Stimulated activated CD4-positive, alpha-beta T cell treated with anti-CD3 and anti-CD28 coated beads, TNF-alpha, amount 100 ng/mL, for 48 hours (primary cell): ENCODE measurements around the gene BNIP5.

Source experiments
- DNase-seq, 3 donors: peaks; one replicate each; pipeline ENCODE4 v3.0.0-alpha.2; 2020; ENCODE audit warnings: low read depth in 3 of 3

BNIP5 gene

DNA sequence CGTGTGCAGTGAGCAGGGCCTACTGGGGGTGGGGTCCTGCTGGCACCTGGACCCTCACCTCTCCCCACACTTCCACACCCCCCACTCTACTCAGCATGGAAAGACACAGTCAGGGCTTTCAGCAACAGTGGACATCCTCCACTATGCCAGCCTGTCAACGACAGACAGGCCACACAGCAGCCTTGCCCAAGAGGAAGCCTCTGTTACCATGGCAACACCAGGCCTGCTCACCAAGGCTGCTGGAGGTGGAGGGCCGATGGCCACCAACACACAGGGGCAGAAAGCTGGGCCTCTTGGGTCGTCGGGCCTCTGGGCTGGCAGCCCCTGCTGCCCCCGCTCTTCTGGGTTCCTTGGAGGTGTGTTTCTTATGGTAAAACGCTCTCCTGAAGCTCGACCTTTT lies 13.6 kb downstream of the BNIP5 start:
- DNase-seq = no peak

- DNase-seq = no peak
Measured at GRCh38 chr6:36322591-36322990, 14.1 kb downstream of the BNIP5 start.

GRCh38 chr6:36320475-36320874 lies 16.2 kb downstream of the BNIP5 start:
- DNase-seq = no peak

GRCh38 chr6:36319821-36320220 lies 16.9 kb downstream of the BNIP5 start:
- DNase-seq = no peak

DNA sequence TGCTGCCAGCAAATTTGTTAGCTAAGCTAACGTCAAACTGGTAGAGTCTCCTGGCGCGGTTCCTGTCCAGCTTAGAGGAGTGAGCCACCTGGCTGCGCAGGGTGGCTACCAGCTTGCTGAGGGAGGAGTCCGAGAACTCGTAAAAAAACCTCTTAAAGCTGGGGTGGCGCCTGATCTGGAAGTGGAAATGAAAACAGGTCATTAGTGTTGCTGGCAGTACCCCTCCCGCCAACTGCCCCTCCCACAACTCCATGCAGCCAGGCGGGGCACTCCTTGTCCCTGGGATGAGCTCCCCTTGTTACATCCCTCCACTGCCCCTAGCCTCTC lies 17.3 kb downstream of the BNIP5 start:
- no peak for DNase-seq

DNA sequence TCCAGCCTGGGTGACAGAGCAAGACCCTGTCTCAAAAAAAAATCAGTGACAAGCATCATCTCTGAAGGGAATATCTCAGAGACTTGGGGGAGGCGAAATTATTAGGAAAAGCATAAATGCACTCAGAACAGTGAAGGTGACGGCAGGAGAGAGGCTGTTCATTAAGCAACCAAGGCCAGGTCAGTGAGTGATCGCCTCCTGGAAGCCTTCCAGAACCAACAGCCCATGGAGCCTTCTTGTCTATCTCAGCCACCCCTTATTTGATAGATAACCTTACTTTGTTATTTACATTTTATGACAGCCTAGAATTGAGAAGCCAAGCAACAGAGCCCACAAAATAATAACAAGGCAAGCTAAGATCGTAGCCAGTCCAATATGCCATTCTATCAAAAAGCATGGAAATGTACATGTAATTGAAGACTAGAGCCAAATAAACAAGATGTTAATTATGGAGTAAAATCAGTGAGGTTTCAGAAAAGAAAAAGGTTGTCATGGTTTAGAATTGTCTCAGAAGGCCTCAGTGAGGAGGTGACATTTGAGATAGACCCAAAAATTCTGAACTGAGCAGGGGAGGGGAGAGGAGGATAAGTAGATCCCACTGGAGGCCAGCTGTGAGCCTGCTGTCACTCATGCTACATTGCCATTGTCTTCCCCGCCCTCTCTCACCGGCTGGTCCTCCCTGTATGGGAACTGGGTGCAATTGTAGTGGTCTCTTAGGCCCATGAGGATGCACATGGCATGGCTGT lies 17.8 kb downstream of the BNIP5 start:
- DNase-seq = no peak

- DNase-seq = no peak
Measured at GRCh38 chr6:36317623-36318022, 19.1 kb downstream of the BNIP5 start.

DNA sequence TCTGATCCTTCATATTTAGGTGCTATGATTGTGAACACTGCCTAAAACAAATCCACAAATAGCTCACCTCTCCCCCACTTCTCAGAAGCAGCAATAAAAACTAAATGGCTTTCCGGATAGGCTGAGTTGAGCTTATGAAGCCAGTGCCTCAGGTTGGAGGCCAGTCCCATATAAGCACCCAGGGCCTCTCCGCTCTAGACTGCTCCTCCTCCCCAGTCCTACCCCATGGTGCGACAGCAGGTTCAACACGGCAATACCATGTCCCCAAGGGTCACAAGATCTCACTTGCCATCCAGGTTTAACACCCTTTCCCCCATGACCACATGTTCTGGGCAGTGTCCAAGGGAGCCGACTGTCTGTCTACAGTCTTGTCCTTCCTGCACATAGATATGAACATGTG lies 20.8 kb downstream of the BNIP5 start:
- no peak for DNase-seq

DNA sequence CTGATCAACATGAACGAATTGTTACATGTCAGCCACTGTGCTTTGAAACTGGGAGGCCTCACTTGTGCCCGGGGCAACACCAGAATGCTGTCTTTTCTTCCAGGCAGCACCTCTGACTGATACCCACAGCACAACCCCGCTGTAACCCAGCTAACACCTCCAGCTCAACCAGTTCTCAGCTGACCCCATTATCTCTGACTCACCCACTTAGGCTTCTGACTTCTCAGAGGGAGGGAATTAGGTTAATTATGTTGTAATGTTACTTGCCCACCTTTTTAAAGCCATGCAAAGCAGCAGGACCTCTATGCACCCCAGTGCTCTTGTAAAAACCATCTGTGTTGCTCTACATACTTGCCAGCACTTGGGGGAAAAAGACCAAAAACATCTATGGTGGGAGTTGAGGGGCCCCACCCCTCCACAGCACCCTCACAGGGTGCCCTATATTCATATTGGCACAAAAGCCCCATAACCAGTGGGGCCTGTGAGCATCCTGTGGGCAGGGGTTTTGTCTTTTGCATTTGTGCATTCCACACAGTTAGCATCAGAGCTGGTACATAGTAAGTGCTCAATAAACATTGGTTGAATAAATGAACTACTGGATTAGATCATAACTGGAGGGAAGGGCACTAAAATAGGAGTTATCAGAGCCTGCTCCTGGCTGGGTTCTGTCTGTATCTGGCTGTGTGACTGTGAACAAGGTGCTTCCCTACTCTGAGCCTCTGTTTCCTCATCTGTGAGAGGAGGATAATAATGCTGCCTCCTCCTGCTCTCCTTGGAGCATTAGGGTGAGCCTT lies 22.3 kb downstream of the BNIP5 start:
- DNase-seq = no peak

- DNase-seq = no peak
Measured at GRCh38 chr6:36313649-36313936, 23.1 kb downstream of the BNIP5 start.

GRCh38 chr6:36312854-36313648 lies 23.6 kb downstream of the BNIP5 start:
- DNase-seq = no peak

- DNase-seq = no peak
Measured at GRCh38 chr6:36309900-36310299, 26.8 kb downstream of the BNIP5 start.

GRCh38 chr6:36309203-36309602 lies 27.5 kb downstream of the BNIP5 start:
- no peak for DNase-seq

GRCh38 chr6:36308514-36308913 lies 28.2 kb downstream of the BNIP5 start:
- DNase-seq = no peak

- DNase-seq = no peak
Measured at GRCh38 chr6:36306375-36306774, 30.3 kb downstream of the BNIP5 start.

- no peak for DNase-seq
Measured at GRCh38 chr6:36305885-36306284, 30.8 kb downstream of the BNIP5 start.

DNA sequence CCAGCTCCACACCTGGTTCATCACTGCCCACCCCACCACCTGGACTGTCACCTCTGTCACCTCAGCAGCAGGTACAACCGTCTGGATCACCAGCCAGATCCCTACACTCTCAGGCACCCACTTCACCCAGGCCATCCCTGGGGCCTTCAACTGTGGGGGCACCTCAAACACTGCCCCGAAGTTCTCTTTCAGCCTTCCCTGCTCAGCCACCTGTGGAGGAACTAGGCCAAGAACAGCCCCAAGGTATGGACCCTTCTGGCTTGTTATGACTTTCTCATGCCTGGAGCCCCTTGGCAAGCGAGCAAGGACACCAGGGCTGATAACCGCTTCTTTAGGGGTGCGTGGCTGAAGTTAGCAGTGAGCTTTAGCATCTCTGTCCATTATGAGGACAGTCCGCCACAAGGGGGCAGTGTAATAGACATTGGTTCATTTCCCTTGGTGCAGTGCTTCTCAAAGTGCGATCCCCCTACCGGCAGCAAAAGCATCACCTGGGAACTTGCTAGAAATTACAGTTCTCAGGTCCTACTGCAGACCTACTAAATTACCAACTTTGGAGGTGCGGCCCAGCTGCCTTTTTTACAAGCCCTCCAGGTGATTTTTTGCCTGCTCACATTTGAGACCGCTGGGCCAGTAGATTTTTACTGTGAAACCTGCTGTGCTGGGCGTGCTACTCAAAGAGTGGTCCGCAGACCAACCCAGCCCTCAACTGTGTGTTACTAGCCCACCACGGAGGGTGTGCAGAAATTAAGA lies 34.3 kb downstream of the BNIP5 start:
- DNase-seq = peak; percentile 83 to 97 (median 94)

DNA sequence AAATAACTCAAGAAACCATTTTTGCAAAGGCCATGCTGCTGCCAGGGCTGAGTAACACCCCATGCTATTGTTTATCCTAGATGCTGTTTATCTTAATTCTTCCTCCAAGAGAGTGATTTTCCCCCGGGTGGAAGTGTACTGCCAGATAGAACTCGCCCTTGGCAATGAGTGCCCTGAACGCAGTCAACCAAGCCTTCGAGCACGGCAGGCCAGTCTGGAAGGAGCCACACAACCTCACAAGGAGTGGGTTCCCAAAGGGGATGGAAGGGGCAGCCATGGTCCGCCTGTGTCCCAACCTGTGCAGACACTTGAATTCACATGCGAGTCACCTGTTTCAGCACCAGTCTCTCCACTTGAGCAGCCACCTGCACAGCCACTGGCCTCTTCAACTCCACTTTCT lies 34.9 kb downstream of the BNIP5 start:
- DNase-seq = no peak

DNA sequence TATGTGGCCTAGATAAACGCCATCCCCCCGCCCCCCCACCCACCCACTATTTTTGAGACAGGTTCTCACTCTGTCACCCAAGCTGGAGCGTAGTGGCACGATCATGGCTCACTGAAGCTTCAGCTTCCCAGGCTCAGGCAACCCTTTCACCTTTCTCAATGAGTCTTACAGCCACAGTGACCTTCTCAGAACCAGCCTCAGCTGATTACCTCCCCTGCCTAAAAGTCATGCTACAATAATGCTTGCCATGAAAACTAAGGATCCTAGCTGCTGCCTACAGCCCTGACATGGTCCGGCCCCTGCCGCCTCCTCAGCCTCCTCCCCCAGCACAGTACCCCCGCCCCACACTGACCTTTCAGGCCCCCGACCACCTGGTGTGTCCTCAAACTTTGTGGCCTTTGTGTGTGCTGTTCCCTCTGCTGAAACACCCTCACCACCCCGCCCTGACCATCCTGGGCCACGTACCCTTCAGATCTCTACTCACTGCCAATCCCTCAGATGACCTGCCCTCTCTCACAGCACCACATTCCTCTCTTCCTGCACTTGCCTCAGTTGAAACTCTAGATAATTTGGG lies 35.5 kb downstream of the BNIP5 start:
- DNase-seq = no peak

DNA sequence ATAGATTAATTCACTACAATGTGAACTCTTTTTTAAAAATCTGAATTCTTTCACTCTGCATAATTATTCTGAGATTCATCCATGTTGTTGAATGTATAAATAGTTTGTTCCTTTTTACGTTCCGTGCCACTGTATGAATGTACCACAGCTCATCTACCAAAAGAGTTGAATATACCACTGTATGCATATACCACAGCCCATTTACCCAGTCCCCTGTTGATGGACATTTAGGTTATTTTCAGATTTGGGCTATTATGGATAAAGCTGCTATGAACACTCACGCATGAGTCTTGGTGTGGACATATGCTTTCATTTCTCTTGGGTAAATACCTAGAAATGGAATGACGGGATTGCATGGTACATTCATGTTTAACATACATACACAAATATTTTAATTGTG lies 38.7 kb downstream of the BNIP5 start:
- no peak for DNase-seq

DNA sequence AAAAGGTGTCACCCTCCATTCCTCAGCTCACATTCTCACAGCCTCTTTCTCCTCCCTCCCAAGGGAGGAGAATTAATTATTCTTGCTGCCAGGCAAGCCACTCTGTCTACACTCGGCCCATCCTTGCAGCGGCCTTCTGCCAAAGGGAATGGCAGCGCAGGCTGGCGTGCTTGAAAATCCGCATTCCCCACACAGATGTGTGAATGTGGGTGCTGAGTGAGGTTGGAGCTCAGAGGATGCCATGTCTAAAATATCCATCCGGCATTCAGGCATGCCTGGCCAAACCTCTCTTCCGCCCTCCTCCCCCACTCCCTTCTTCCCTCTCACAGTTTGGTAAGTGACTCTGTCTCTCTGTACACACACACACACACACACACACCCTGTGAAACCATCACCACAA lies 39.2 kb downstream of the BNIP5 start:
- no peak for DNase-seq

GRCh38 chr6:36297051-36297450 lies 39.6 kb downstream of the BNIP5 start:
- DNase-seq = no peak
